GM21381 (cell line): ENCODE measurements around the gene MPZL2.

Experiments
- ATAC-seq: cut with Tn5 transposase; IDR thresholded peaks from one replicate; pipeline ENCODE4 v1.9.1; 2021; ENCODE audit warnings: mild to moderate bottlenecking, moderate library complexity; ENCODE audit not compliant: unreplicated experiment

The MPZL2 gene

DNA sequence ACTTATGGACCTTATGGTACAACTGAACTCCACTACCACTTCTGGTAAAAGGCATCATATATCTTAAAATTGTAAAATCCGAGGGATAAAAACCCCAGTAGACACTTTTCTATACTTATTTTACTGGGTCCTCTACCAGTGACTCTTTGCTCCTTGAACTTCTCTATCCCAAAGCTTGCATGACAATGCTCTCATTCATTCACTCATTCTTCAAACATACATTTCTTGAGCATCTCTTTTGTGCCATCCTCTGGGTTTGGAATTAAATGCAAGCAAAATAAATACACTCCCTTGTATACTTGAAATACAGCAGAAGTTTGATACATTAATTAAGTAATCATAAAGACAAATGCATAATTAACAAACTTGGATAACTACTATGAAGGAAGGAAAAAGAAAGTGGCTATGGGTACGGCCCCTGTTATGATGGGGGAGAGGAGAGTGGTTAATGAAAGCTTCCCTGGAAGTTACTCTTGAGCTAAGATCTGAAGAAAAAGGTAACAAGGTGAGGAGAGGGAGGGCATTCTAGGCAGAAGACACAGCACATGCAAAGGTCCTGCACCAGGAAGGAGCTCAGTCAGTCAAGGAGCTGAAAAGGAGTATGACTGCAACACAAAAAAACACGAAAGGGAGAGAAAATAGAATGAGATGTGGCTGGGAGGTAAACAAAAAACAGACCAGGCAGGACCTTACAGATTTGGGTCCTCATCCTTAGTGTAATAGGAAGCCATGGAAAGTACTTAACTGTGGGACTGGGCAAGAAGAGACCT is 19.9 kb downstream of the MPZL2 start:
- ATAC-seq, result no peak

GRCh38 chr11:118243161-118243560 is 20.9 kb downstream of the MPZL2 start:
- ATAC-seq, result no peak

GRCh38 chr11:118241764-118242098 is 22.4 kb downstream of the MPZL2 start:
- ATAC-seq, result peak; percentile 20

DNA sequence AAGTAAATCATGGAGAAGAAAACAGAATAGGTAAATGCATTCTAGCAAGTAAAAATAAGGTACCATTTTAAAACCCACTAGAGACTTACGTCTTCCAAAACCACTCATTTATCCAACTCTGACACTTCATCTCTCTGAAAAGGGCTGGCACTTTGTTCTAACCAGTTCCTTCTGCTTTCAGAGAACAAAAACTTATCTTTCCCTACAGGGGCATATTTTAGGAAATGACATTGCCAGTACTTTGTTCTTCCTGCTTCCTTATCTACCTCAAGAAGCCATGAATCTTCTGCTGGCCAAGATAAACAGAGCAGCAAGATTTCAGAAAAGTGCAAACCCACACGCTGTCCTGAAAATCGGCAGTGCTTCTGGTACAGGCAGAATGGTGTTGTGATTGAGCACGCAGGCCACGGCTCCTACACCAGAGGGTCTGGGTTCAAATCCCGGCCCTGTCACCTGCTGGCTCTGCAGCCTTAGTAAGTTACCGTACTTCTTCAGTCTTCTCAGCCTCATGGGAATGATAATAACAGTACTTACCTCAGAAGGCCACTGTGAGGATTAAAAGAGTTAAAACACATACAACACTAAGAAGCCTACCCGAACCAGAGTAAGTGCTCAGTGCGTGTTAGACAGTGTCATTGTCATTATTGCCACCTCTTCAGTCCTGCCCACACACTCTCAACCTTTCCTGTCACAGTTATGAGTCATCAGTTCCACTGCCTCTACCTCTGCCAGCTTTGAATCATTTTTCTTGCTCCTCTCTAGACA is 22.9 kb downstream of the MPZL2 start:
- ATAC-seq, result peak; percentile 70

GRCh38 chr11:118239509-118240205 is 24.4 kb downstream of the MPZL2 start:
- ATAC-seq, result no peak

- ATAC-seq, result no peak
Measured at GRCh38 chr11:118238929-118239328, 25.2 kb downstream of the MPZL2 start.

GRCh38 chr11:118238421-118238820 is 25.7 kb downstream of the MPZL2 start:
- no peak for ATAC-seq

- ATAC-seq, result no peak
Measured at GRCh38 chr11:118236170-118236569, 27.9 kb downstream of the MPZL2 start.

- no peak for ATAC-seq
Measured at GRCh38 chr11:118234833-118235232, 29.3 kb downstream of the MPZL2 start.

DNA sequence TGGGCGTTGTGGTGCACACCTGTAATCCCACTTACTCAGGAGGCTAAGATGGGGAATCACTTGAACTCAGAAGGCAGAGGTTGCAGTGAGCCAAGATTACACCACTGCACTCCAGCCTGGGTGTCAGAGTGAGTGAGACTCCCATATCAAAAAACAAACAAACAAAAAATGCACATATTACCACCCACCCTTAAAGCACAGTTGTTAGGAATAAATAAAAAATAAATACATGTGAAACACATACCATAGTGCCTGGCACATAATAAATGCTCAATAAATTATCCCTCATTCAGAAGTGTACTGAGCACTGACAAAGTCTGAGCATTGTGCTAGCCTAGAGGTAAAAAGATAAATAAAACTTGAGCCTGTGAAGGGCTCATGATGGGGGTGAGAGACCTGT is 30.2 kb downstream of the MPZL2 start:
- no peak for ATAC-seq

- ATAC-seq, result no peak
Measured at GRCh38 chr11:118233377-118233776, 30.7 kb downstream of the MPZL2 start.

DNA sequence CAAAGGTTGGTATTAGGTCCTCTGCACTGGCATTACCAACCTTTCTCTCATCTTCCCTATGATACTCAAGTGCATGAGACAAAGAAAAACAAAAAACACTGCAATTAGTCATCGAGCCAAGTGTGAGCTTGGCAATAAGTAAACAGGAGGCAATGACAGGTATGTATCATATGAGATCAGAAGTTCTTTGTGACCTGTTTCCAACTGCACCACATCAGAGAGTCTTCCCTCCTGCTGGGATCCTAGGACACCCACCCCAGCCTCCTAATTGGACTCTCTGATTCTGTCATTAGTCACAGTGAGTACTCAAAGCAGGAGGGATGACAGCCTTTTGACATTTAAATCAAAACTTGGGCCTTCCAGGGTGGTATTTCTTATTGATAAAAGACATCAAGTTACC is 31.4 kb downstream of the MPZL2 start:
- ATAC-seq, result no peak

DNA sequence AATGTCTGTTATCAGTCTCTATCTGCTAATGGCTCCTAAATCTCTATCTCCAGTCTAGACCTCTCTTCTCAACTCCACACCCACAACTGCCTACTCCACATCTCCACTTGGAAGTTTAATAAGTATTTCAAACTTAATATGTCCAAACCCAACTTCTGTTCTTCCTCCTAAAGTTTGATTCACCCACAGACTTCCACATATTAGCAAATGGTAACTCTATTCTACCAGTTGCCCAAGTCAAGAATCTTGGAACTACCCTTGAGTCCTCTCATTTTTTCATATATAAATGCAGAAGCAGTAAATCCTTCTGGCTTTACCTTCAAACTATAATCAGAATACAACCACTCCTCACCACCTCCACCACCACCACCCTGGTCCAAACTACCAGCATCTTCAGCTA is 32.6 kb downstream of the MPZL2 start:
- ATAC-seq, result no peak

DNA sequence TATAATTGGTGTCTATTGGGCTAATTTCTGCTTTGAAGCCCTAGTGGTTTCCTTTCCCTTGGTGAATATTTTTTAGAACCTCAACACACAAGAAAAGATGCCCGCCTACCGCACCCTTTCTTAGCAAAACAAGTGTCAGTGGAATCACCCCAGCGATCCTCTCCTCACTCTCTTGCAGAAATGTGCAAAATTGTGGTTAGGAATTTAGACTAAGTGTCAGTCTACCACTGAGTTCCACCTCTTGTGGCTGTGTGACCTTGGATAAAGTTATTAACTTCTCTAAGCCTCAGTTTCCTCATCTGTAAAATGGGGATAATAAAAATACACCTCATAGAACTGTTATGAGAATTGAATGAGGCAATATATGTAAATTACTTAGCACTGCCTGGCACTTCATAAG is 34.0 kb downstream of the MPZL2 start:
- ATAC-seq, result no peak

GRCh38 chr11:118229274-118229847 is 34.7 kb downstream of the MPZL2 start:
- ATAC-seq, result no peak

- peak; percentile 66 for ATAC-seq
Measured at GRCh38 chr11:118227865-118228785, 36.0 kb downstream of the MPZL2 start.

GRCh38 chr11:118226781-118227180 is 37.3 kb downstream of the MPZL2 start:
- no peak for ATAC-seq

DNA sequence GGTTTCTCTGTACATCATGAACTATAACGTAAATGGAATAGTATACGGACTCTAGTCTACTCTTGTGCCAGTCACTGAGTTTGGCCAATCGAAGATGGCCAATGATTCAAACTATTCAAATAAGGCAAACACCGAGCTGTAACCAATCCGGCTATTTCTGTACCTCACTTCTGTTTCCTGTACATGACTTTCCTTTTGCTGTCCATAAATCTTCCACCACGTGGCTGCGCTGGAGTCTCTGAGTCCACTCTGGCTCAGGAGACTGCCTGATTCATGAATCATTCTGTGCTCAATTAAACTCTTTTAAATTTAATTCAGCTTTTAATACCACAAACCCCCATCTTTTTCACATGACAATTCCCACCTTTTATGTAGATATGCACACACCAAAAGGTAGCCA is 37.8 kb downstream of the MPZL2 start:
- ATAC-seq, result no peak

DNA sequence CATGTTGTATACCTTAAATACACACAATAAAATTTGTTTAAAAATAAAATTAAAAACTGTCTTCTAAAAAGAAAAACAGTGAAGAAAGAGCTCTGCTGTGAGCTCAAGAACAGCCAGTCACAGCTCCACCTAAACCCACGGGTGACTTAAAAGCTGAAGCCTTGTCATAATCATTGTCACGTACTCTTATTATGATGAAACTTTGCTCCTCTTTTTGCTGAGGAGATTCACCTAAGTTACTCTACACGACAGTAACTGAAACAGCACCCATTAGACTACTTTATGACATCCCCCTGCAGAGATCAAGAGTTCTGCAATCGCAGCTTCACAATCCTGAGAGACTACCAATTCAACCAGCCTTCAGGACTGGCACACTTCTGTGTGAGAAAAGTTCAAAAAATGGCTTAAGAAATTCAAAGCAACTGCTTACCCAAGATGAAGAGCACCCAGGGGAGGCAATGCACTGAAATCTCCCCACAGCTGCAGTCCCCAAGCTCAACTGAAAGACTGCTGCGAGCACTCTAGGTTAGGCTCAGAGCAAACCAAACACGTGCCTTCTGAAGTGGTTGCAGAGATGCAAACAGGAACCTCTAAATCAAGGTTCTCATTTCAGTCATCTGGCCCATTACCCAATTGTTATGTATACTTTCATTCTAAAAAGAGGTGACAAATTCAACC is 39.4 kb downstream of the MPZL2 start, which contains the start of gene JAML:
Gene JAML, minus strand, starts transcription at position 501 of the 678 bp plus-strand sequence. CDS start 10,145 bp downstream, outside the sequence.
- ATAC-seq, result peak; percentile 43

- no peak for ATAC-seq
Measured at GRCh38 chr11:118223992-118224391, 40.1 kb downstream of the MPZL2 start.
